ENCODE measurements around the gene EFCAB14.
"Not testable (repeated sequence)": the region's sequence is repeated elsewhere in the genome, so short reads cannot be mapped to it uniquely, and the experiment has no call there.

The EFCAB14 gene

DNA sequence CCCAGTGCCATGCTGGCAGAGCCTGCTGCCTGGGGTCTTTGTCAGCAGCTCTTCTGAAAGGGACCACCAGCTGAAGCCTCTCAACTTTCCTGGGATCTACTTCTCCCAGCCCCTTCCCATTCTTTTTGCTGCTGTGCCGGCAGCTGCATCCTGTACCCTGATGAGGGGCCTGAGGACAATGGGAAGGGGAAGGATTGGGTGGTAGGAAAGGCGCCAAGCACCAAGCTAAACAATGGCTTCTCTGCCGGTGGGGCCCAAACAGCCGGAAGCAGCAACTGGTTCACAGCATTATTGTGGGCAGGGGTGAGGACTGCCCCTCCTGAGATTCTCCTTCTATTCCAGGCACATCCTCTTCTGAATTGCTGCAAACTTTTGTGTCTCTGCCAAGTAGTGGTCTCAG, 5.0 kb upstream of the EFCAB14 start:
- DNase-seq (ENCODE audit: low spot score): no peak

DNA sequence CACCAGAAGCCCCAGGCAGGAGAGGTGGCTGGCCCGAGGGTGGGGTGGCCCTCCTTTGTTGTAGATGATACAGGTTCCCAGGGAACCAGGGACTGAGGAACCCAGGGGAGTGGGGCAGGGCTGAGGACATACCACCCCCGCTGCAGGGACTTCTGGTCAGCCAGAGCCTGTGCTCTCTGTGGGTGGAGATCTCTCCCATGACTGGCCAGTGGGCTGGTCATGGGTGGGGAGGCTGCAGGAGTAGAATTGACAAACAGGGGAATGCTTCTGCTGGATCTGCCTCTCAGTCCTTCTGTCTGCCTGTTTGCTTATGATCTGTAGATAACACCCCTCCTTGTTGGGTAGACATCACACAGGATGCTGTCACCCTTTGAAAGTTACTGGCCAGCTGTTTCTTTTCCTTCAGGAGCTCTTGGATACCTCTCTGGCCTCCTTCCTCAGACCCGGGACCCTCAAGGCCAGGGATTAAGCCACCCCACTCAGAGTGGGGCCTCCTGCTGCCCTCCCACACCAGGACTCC, 2.8 kb upstream of the EFCAB14 start:
- DNase-seq (ENCODE audit: low spot score): no peak

DNA sequence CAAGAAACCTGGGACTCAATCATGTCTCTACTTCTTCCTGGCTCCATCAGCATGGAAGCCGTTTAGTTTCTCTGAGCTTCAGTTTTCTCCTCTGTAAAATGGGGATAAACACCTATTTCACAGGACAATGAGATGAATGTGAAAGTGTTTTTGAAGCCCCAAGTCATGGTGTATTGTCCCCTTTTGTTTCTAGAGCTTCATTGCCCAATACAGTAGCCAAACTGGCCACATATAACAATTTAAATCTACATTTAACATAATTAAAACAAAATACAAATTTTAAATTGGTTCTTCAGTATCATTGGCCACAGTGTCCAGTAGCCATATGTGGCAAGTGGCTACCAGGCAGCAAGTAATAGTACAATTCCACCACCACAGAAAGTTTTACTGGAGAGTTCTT, 2.3 kb upstream of the EFCAB14 start:
- no peak for DNase-seq (ENCODE audit: low spot score)

DNA sequence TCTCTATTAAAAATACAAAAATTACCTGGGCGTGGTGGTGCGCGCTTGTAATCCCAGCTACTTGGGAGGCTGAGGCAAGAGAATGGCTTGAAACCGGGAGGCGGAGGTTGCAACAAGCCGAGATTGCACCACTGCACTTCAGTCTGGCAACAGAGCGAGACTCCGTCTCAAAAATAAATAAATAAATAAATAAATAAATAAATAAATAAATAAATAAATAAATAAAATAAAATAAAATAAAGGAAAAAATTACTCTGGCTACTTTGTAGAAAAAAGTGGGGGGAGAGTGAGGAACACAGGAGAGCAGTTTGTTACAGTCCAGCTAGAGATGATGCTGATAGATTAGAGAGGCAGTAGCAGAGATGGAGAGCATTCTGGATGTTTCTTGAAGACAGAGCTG, 1.4 kb upstream of the EFCAB14 start:
- not testable (repeated sequence) for DNase-seq (ENCODE audit: low spot score)

- no peak for DNase-seq (ENCODE audit: low spot score)
These were observed 775 bp upstream of the EFCAB14 start for GRCh38 chr1:46719689-46720088.

GRCh38 chr1:46718340-46718726, 581 bp downstream of the EFCAB14 start:
- no peak for DNase-seq (ENCODE audit: low spot score)

- no peak for DNase-seq (ENCODE audit: low spot score)
These were observed 1.3 kb downstream of the EFCAB14 start for GRCh38 chr1:46717654-46718053.

DNA sequence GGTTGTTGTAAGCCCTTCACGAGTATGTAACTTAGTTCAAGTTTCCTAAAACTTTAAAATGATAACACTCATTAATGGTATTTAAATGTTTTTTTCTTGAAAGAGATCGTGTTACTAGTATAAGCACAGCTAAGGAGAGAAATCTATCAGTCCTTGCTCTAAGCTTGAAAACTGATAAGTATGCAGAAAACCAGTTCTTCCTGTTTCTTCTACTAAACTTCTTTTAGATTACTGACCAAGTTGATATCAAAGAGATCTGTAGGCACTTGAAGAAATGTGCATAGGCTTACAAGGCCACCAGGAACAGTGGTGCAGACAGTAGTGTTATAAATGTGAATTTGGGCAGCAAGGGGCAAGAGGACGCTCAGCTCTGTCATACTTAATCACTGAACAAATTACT, 3.9 kb downstream of the EFCAB14 start:
- DNase-seq (ENCODE audit: low spot score): no peak

DNA sequence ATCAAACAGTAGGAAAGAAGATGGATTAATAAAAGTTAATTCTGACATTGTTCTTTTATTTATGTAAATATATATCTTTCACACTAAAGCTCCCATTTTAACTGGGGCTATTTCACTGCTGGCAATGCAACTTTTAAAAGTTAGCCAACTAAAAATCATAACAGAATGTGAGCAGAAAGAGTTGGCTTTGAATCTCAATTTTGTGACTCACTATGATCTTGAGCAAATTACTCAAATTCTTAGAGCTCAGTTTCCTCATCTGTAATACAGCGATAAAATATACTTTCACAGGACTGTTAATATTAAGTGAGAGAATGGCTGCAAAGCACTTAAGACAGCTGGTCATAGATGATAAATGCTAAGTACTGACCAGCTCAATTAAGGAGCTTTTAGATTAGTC, 10.8 kb downstream of the EFCAB14 start:
- DNase-seq (ENCODE audit: low spot score): no peak

GRCh38 chr1:46705408-46705807, 13.5 kb downstream of the EFCAB14 start:
- no peak for DNase-seq (ENCODE audit: low spot score)

GRCh38 chr1:46703927-46704641, 14.8 kb downstream of the EFCAB14 start:
- no peak for DNase-seq (ENCODE audit: low spot score)

DNA sequence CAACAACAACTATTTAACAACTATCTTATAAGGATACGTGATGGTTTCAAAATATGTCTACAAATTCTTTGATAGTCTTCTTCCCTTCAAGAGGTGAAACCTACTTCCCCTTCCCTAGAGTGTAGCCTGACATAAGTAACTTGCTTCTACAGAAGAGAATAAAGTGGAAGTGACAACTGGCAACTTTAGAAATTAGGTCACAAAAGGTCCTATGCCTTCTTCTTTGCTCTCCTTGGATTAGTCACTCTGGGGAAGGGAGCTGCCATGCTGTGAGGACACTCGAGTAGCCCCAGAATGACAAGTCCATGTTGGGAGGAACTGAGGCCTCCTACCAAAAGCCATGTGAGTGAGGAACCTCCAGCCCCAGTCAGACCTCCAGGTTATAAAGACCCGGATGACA, 19.2 kb downstream of the EFCAB14 start:
- no peak for DNase-seq (ENCODE audit: low spot score)

GRCh38 chr1:46697053-46697452, 21.9 kb downstream of the EFCAB14 start:
- no peak for DNase-seq (ENCODE audit: low spot score)

- DNase-seq (ENCODE audit: low spot score): not testable (repeated sequence)
These were observed 24.2 kb downstream of the EFCAB14 start for GRCh38 chr1:46694676-46695075.

DNA sequence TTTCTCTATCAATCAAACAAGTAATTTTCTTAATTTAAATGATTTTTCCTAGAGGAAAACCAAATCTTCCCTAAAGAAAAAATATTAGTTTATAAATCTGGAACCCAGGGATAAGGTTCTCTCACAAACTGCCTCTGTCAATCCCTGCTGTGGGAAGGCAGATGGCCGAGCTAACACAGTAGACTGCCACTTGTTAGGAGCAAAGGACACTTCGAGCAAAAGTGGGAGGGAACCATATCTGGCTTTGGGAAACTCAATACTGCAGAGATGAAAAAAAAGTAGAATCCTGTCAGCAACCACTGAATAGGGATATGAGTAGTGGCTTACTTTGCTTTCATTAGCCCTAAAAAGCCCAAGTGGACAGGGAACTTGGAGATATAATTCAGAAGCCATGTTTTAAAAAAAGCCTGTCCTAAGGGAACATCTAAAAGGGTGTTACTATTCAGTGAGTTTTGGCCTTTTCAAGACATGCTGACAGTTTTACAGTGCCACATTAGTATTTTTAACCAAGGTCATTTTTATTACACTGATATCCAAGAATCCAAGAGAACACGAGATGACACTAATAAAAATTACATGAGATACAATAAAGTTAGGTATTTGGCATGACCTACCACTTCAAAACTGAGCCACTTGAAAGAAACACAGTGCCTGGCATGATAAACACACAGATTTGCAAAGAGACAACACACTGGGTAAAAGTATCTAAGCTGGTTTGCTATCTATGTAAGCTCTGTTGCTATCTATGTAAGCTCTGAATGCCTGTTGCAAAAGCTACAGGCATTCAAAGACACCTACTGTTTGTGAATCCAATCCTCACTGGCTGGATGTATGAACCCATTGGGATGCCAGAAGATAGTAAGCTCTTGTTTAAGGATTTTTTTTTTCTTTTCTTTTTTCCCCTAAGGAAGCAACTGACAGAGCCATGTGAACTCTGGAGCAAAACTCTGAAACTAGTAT, 25.8 kb downstream of the EFCAB14 start:
- DNase-seq (ENCODE audit: low spot score): no peak

GRCh38 chr1:46691997-46692790, 26.7 kb downstream of the EFCAB14 start:
- no peak for DNase-seq (ENCODE audit: low spot score)

- DNase-seq (ENCODE audit: low spot score): no peak
These were observed 27.9 kb downstream of the EFCAB14 start for GRCh38 chr1:46690931-46691421.

- no peak for DNase-seq (ENCODE audit: low spot score)
These were observed 29.0 kb downstream of the EFCAB14 start for GRCh38 chr1:46689897-46690296.

DNA sequence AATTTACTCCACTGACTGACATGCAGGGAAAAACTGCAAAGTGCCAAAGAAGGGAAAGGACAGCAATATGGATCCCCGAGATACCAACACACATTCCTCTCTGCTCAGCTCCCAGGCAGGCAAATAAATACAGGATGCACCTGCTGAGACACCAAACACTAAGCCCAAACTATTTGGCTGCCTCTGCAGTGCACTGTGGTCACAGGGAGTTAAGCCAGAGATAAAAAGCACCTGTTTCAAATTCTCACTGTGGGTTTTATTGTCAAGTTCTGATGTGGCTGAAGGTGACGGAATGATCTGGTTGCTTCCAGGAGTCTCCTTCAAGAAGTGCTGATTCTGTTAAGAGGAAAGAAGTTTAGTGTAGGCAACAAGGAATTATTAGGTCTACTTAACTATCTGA, 29.6 kb downstream of the EFCAB14 start:
- no peak for DNase-seq (ENCODE audit: low spot score)

- DNase-seq (ENCODE audit: low spot score): no peak
These were observed 30.9 kb downstream of the EFCAB14 start for GRCh38 chr1:46687921-46688509.

DNA sequence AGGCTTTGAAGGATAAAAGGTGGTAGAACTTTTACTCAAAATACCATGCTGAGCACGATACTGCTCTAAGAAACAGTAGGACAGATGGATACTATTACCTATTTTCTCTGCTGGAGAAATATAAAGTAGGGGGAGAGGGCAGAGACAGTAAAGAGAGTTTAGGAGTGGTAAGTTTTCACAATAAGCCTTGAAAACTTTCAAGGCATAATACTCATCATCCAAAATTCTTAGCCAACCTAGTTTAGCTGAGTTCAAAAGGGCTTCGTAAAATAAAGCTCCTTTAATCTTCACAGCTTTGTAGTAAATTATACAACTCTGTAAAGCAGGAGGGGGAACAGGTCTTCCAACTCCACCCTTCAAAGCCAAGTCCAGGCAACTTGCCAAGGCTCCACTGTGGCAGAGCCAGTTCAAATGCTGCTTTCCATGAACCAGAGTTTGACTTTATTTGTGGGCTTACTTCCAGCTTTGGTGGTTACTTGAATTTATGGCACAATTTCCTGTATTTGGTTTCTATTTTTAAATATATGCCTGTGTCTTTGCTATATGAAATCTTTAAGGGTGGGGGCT, 31.7 kb downstream of the EFCAB14 start:
- no peak for DNase-seq (ENCODE audit: low spot score)
